GDM1 (cell line): Measurements from ENCODE around the gene MAP1B.
A peak's percentile ranks its signal among the peaks of the same experiment; 100 is the strongest.

Experiments used
- DNase-seq: peaks from one replicate; lab custom pipeline; 2025; lab: John Stamatoyannopoulos, UW

The MAP1B gene

GRCh38 chr5:72224946-72225463 lies 117.7 kb downstream of the MAP1B start:
- DNase-seq, result no peak

GRCh38 chr5:72225741-72226140 lies 118.5 kb downstream of the MAP1B start:
- no peak for DNase-seq

- no peak for DNase-seq
Measured at GRCh38 chr5:72226950-72227349, 119.7 kb downstream of the MAP1B start.

DNA sequence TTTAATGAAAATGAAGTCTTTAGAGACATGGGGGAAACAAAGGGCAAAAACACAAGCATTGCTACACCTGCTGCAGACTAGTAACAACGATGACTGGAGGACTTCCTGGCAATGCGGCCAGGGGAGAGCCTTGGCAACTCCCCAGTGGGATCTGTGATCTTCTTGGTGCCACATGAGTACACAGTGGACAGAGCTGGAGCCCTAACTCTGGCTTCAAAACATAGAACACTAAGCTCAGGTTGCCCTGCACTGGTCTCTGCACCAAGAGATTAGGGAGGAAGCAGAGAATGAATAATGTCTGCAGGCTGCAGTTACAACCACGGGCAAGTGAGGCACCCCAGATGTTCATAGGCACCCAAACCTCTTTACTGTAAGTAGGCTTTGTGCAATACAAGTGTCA lies 121.7 kb downstream of the MAP1B start:
- no peak for DNase-seq

DNA sequence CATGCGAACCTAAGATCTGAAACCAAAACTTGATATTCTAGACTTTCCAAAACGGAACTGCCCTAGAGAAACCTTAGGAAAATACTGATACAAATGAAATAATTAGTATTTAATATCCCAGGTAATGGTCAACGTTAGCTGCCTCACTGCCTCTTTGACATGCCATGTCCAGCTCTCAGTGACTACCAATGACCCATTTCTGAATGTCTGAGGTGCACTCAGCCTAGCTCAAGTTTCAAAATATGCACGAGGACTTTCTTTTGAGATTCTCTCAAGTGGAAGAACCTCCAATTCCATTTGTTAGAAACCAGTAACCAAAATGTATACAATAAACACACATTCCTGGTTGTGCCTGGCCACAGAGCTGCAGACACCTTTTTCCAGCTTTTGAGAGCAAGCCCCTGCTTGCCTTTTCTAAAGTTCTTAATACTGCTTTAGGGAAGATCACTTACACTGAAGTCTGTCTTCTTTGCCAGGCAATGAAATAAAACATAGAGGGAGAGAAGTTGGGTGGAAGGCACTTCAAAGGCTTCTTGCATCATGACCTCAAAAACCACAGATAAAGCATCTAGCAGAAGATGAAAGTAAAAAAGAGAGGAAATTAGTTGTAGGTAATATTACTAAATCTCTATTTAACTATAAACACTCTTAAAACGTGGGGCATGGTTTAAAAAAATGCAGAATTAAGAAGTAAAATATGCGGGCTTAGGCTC lies 124.9 kb downstream of the MAP1B start:
- DNase-seq, result no peak

DNA sequence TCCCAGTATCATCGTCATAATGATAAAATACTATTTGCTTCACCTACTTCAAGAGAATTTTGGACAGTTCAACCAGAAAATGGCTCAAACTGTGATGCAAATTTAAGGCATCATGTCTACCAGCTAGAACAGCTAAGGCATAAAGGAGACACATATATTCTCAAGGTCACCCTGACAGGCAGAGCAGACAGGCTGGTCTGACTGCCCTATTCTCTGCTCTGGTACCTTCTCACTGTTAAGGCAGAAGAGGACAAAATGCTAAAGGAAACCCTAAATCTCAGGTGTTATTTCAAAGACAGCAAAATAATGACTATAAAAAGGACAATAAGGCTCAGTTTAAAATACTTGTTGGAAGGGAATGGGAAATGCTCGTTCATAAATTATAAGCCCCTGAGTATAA lies 125.6 kb downstream of the MAP1B start:
- DNase-seq, result no peak

GRCh38 chr5:72233835-72234234 lies 126.6 kb downstream of the MAP1B start:
- DNase-seq, result no peak

- peak; percentile 28 for DNase-seq
Measured at GRCh38 chr5:72234265-72234700, 127.0 kb downstream of the MAP1B start.

DNA sequence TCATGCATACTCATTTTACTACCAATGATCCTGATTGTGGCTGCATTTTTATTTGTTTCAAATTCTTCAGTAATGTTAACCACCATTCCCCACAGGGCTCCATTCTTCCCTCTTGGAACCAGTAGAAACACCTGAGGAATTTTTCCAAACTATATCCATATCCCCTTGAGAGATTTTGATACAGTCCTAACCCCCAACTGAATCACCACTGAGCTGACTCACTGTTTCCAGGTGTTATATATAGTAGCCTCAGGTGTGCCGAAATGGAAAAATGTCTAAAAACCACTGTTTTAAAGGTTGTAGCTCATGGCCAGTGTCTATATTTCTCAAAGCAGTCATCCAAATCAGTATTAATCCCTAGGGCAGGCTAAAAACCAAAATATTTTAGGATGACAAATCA lies 127.6 kb downstream of the MAP1B start:
- DNase-seq, result no peak

DNA sequence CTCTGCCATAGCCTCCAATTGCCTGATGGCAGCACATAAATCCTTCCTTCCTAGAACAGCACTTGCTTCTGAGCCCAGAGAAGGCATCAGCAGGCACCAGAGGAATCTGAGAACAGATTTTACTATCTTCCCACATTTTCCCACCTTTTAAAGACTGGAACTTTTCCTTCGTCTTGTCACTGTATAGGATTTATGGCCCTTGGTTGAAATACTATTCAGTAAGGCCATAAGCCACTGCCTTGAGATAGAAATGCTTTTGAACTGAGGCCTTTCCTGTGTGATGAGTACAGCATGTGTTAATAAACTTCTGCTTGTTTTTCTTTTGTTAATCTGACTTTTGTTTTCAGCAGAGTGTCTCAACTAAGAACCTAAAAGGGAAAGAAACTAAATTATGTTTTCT lies 128.4 kb downstream of the MAP1B start:
- DNase-seq, result no peak

DNA sequence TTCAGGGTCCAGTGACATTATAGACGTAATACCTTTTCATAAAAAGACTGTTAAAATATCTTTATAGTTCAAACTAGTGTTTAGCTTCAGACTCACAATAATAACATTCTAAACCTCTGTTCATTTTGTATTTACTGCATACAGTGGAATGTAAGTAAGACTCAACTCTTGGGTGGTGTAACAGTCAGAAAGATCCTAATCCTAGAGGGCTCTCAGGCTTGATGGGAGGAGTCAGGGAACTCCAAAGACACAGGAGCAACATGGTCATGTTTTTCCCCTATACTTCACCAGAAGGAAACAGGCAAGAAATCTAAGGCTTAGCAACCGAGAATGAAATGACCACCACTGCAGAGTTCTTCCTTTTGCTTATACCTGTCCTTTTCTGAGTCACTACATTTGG lies 130.1 kb downstream of the MAP1B start:
- no peak for DNase-seq

GRCh38 chr5:72237879-72238278 lies 130.6 kb downstream of the MAP1B start:
- DNase-seq, result no peak

GRCh38 chr5:72238712-72239445 lies 131.6 kb downstream of the MAP1B start:
- DNase-seq, result no peak

DNA sequence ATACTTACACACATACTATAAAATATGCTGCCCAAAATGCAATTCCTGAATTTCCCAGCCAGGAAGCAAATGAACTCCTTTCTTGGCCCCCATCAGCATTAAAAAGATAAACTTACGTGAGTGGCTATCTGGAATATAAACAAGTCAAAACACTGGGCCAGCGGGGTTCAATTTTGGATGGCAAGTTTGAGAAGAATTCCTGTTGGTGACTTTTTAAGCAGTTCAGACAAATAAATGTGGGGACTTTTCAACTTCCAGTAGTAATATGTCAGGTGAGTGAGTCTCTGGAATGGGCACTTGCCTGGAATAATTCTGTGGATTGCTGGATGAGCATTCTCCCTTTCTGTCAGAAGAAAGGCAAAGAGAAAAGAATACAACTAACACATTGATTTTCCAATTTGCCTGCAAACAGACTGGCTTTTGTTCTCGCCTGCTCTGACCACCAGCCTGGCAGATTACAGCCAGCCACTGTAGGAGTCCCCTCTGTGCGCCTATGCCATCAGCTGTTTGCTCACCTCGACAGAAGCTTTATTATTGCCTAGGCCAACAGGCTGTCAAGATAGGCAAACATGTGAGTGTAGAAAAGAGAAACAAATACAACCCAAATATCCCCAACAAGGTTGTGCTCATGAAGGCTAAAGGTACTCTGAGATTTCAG lies 134.2 kb downstream of the MAP1B start:
- no peak for DNase-seq

- DNase-seq, result no peak
Measured at GRCh38 chr5:72242796-72243475, 135.7 kb downstream of the MAP1B start.

DNA sequence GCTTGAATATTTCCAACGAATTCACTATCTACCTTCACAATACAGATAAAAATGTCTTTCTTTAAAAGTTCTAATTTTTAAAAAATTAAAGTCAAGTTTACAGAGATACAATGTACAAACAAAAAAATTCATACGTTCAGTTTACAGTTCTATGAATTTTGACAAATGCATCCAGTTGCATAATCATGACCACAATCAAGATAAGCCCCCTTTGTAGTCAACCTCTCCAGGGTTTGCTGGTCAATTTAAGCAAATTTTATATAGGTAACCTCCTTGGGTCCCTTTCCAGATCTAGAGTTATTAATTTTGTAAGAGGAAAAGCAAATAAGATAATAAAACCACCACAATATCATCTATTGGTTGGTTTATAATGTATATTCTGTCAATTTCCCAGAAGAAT lies 136.4 kb downstream of the MAP1B start:
- DNase-seq, result no peak

DNA sequence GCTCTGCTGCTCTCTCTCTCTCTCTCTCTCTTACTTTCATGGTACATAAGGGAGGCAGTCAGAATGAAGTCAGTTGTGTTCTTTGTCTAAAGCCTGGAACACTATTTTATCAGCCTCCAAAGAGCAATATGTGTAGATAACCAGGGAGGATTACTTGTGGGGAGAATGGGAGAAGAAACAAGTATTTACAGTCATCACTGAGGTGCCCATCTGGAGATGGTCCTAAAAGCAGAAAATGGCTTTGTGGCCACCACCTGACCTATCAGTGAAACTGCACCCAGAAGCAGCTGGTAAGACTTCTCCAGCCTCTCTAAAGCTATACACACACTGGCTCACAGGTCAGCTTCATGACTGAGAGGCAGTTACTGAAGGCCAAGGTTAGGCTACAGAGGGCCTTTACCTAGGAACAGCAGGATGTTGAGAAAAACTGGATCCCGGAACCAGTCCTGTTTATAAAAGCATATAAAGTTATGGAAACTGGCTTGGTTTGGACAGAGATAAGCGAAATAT lies 137.6 kb downstream of the MAP1B start:
- no peak for DNase-seq

GRCh38 chr5:72245546-72245945 lies 138.3 kb downstream of the MAP1B start:
- no peak for DNase-seq

DNA sequence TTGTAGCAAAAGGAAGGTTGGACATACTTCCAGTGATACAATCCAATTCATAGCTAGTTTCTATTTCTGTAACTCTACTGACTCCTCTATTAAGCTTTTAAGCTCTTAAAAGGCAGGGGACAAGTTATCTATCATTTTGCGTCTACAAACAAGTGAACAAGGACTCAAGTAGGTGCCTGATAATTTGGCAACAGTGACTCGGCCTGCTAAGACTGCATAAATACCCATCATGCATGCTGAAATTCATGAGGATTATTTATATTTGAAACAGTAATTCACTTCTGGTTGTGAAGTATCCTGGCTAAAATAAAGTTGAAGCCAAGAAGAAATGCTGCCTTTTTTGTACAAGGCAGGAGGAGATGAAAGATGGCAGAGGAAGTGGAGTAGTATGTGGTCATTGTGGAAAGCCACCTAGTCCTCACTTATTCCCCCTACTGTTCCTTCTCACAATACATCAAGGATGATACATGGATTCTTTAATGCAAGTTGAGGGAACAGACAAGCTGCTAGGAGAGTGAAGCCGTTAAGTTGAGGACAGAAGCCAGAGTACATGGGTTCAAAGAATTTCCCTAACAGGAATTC lies 138.8 kb downstream of the MAP1B start:
- DNase-seq, result no peak

GRCh38 chr5:72246954-72247442 lies 139.7 kb downstream of the MAP1B start:
- no peak for DNase-seq

GRCh38 chr5:72248410-72248981 lies 141.2 kb downstream of the MAP1B start:
- DNase-seq, result no peak
